DMS 273 treated with DMSO at 0.1 percent for 48 hours (cell line): ENCODE results near the gene ARHGEF10L.

Experiments
- DNase-seq: peaks from one replicate; lab custom pipeline; 2025; lab: John Stamatoyannopoulos, UW

ARHGEF10L gene

DNA sequence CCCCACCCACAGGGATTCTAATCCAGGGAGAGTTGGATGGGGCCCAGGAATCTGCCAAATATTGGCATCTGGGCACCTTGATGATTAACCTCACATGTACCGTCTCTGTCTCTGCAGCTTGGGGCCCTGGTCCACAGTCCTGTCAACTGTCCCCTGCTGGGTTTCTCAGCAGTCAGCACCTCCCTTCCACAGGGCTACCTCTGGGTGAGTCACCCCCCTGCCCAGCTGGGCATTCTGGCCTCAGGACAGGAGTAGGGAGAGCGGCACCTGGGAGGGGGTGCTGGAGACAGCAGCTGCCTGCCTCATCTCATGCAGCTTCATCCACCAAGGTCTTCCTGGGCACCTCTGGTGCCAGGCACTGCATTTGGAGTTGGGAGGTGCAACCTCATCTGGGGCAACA is 115.0 kb downstream of the ARHGEF10L start:
- DNase-seq = no peak

DNA sequence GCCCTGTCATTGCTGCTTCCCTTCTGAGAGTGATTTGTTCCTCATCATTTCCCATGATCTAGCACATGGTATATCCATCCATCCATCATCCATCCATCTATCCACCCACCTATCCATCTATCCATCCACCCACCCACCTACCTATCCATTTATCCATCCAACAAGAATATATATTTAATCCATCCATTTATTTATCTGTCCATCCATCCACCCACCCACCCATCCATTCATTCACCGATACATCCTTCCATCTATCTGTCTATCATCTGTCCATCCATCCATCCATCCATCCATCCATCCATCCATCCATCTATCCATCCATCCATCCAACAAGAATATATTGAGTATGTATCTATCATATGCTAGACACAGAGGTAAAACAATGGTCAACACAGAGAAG is 115.7 kb downstream of the ARHGEF10L start:
- no peak for DNase-seq

DNA sequence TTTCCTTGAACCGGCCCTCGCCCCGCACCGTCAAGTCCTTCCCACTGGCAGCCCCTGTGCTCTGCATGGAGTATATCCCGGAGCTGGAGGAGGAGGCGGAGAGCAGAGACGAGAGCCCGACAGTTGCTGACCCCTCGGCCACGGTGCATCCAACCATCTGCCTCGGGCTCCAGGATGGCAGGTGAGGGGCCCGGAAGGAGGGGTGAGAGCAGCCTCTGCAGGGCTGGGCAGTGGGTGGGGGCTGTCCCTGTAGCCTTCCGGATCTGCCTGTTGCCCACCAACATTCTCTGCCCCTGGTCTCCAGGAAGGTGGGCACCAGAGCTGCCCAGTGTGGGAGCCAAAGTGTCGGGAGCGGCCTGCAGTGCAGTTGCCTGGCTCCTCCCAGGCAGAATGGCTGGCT is 116.4 kb downstream of the ARHGEF10L start:
- no peak for DNase-seq

DNA sequence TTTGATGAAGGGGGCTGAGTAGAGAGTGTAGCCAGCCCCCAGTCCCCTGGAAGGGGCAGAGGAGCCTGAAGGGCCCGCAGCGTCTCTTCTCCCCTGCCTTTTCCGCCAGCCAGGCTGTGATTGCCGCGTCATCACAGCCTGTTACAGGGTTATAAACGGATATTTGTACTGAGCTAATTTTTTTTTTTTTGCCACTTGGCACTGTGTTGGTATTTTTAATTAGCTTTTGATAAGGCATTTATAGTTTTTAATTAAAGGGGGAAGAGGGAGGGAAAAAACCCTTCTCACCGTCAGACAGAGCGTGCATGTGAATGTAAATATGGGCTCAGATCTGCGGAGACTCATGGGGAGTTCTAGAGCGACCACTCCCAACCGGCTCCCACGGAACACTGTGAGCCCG is 117.9 kb downstream of the ARHGEF10L start:
- no peak for DNase-seq

DNA sequence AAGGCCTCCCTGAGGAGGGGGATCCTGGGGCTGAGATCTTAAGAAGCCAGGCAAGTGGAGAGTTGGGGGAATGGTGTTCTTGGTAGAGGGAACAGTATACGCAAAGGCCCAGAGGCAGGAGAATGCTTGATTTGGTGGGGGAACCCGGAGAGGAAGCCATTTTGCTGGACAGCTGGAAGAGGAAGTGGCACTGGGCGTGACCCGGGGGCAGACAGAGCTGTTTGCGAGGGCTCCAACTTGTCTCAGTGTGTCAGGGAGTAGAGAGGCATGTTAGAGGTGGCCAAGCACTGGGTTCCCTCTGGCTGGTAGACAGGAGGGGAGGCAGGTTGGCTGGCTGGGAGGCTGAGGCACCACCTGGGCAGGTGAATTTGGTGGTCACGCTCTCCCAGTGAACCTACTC is 119.3 kb downstream of the ARHGEF10L start:
- DNase-seq = no peak

DNA sequence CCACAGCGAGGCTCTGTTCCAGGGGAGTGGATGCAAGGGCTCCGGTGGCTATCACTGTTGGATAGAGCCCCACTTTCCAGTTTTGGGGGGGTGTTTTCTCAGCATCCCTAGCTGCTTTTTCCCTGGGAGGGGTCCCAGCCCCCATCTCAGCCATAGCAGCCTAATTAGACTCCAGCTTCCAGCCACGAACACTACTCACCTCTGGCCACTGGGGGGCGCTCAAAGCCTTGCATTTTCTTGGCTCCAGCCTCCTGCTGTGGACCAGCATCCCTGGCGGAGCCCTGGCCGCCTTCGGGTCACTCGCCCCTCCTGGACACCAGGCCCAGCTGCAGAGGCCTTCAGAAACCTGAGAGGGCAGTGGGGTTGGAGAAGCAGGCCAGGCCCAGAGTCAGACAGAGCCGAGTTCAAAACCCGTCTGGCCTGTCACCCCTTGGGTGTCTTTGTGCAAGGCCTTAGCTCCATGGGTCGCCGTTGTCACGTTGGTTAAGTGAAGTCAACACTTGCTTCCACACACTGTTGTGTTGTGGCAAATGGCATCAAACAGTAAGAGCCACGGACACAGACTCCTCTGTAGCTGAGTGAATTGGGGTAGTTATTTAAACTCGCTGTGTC is 122.2 kb downstream of the ARHGEF10L start:
- DNase-seq = no peak

DNA sequence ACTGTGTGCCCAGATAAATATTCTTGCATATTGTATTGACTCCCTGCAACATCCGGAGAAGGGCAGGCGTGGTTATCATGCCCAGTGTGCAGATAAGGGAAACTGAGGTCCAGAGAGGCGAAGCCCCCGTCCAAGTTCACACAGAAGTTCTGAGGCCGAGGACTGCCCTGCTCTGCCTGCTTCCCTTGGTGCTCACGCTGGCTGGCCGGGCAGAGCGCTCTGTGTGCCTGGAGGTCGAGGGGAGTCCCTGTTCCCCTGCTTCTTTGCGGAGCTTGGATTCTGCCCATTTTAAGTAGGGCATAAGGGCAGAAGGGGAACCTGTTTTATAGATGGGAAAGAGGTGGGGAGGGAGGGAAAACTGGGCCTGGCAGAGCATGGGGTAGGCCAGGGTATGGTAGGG is 122.8 kb downstream of the ARHGEF10L start:
- DNase-seq = no peak

DNA sequence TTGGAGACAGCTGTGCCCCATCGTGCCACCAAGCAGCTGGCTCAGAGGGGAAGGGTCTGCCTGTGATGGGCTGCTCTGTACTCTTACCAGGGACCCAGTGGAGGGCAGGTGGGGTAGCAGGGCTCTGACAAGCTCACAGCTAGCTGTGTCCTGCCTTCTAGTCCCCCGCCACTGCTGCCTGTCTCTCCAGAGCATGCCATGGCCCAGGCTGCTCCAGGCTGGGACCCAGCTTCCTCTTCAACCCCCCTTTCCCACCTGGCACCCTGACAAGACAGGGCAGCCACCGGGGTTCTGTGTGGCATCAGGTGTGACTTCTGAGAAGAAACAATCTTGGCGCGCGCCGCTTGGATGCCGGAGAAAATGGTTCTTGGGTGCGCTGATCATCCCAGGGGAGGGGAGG is 123.3 kb downstream of the ARHGEF10L start:
- DNase-seq = no peak

DNA sequence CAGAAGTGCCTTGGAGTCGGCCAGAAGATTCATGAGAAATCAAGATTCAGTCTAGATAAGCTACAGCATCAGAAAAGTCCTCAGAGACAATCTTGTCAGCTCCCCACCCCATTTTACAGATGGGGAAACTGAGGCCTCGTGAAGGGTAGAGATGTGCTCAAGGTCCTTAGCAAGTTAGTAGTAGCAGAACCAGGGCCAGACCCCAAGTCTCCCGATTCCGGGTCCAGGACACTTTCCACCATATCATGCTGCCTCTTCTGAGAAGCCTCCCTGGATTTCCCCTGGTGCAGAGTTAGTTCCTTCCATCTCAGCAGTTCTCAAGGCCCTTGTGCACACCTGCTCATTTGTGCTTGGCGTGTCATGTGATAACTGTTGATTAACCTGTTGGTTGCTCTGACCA is 124.1 kb downstream of the ARHGEF10L start:
- DNase-seq = no peak

DNA sequence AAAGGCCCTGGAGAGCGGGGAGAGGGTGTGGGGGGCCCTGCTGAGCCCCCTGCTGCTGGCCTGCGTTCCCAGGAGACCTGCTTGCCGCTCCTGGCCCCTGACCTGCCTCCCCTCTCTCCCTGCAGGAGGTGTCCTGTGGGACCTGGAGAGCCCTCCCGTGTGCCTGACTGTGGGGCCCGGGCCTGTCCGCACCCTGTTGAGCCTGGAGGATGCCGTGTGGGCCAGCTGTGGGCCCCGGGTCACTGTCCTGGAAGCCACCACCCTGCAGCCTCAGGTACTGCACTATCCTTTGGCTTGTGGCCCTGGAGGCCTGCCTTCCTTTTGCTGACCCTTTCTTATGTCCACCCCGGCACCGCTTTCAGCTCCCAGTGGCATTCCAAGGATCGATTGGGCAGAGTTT is 124.8 kb downstream of the ARHGEF10L start:
- no peak for DNase-seq

DNA sequence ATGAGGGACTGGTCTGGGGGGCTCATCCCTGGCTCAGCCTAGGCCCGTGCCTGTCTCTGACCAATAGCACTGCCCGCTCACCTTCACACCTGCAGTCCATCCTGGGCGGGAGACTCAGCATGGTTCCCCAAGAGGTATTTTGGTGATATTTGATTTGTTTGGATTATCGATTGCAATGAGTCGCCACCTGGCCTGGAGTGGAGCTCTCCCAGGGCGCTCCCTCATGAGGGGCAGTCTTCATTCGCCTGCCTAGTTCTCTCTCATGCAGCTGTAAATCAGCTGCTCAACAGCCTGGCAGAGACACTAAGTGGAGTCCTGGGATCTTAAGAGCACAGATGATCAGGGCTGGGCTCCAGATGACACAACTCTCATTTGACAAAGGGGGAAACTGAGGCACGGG is 125.6 kb downstream of the ARHGEF10L start:
- DNase-seq = no peak

DNA sequence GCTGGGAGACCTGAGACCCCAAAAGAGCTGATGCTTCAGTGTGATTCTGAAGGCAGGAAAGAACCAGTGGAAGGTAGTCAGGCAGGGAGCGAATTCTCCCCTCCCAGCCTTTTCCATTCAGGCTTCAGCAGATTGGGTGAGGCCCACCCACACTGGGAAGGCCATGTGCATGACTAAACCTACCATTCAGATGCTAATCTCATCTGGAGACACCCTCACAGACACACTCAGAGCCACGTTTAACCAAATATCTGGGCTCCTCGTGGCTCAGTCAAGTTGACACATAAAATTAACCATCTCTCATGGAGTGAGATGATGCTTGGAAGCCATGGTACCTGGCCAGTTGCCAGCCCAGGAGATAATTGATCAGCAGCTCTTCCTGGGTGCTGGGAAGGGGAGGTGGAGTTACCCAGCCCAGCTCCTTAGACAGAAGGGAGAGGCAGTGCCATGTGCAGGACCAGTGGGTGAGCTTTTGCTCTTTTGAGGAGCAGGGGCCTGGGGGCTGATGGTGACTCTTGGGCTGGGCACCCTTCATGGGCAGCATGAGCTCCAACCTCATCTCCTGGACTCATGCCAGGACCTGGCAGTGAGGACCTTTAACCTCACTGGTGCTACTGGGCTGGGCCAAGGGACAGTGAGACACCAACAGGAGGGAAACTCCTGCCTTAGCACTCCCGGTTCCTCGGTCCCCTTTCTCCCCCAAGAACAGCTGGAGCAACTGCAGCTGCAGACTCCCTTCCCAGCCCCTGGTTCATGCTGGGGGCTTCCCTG is 126.6 kb downstream of the ARHGEF10L start:
- DNase-seq = no peak

DNA sequence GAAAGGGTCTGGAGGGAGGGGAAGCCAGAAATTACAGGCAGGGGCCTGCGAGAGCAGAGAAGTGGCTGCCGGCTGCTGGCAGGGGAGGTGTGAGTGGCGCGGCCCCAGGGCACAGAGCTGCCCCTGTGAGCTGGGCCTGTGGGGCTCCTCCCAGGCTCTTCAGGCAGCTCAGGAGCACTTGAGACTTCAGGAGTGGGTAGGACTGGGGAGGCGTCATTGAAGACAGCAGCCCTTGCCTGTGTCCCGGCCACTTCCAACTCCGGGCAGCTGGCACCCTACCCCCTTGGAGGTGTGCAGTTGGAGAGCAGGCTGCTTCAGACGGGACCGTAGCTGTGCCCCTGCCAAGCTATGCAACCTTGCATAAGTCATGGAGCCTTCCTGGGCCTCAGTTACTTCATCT is 128.1 kb downstream of the ARHGEF10L start:
- no peak for DNase-seq

DNA sequence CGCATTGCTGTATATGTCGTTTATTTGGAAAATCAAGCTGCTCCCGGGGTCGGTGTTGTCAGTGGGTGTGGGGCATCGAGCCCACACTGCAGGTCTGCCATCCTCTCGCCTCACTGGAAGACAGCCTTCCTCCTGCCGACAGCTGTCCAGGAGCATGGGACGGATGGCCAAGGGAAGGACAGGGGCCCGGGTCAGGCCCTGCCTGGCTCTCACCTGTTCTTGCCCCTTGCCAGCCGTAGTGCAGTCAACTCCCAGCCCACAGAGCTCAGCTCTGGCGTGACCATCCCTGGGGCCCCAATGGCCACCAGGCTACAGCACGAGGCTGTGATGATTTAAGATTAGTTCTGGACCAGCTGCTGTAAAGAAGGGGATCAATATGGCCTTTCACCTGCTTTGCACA is 128.7 kb downstream of the ARHGEF10L start:
- DNase-seq = no peak

DNA sequence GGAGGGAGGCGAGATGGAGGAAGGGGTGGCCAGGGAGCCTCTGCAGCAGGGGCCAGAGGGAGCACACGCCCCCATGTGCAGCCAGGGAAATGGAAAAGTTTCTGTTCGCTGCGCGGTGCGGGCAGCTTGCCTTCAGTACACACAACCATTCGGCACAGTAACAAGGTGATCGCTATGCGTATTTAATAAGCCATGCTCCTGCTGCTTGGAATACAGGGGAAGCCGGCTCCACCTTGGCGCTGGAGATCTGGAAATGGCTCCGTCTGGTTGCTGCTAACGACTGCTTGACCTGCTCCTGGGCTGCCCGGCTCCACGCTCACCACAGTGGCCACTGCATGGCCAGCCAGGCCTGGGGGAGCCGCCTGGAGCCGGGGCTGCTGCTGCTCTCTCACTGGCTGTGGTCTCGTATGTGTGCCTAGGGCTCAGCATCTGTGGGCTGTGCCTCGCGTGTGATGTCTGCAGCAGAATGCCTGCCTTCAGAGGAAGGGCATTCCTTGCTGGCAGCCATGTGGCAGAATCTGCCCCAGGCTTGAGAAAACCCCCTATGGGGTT is 129.2 kb downstream of the ARHGEF10L start:
- DNase-seq = no peak

DNA sequence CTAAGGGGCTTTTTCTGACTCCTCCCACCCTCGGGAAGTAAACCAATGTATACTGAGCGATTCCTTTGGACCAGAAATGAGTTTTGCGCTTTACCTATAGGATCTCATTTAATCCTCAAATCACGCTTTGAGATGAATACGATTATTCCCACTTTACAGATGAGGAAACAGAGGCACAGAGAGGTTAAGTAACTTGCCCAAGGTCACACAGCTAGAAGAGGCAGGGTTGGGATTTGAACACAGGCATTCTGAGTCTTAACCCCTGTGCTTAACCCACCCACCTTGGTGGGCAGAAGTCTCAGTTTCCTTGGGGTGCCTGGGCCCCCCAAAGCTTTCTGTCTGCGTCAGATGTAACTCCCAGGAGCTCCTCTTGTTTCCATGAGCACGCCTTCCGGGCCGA is 129.8 kb downstream of the ARHGEF10L start:
- no peak for DNase-seq

DNA sequence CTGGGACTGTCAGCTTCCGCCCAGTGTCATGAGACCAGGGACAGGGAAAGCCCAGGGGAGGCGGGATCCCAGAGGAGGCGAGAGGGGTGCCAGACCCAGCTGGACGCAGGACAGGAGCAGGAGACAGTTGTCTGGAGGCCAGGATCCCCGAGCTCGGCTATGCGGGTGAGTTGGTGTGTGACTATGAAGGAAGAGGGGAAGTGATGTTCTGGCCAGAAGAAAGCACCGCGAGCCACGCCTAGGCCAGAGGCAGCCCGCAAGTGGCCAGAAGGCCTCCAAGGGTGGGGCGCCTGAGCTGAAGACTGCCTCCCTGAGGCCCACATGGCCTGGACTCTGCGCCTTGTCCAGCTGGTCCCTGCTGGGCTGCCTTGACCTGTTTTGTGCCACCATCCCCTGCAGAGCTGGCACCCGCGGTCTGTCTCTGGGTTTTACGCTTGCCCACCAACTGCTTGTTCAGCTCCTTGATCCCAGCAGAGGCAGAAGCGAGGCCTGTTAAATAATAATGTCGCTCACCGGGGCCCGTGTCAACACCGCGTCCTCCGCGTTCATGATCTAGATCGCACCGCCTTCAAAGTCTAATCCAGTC is 130.5 kb downstream of the ARHGEF10L start:
- DNase-seq = no peak

DNA sequence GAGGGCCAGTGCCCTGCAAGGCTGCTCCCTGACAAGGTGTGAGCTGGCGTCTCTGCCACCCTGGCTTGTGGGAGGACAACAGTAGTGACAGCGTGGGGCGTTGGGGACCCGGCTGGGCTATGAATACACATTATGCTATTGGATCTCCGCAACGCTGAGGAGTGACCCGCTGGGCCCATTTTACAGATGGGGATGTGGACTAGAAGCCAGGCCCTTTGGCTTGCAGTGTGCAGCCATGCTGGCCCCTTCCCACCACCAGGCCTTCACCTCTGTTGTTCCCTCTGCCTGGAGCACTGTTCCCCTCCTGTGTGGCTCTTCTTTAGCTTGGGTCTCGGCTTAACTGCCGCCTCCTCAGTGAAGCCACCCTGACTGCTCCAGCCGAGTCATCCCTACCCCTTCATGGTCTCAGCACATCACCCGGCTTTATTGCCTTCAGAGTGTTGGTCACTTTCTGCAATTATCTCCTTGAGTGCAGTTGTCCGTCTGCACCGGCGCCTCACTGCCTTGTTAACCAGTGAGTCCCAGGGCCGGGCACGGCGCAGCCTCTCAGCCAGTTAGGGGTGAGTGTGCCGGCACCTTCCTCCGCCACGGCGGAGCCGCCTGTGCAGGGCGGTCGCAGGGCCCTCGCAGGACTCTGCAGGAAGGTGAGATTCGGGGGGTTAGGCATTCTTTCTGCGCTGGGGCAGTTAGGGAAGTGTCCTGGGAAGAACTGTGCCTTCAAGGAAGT is 131.3 kb downstream of the ARHGEF10L start:
- no peak for DNase-seq

DNA sequence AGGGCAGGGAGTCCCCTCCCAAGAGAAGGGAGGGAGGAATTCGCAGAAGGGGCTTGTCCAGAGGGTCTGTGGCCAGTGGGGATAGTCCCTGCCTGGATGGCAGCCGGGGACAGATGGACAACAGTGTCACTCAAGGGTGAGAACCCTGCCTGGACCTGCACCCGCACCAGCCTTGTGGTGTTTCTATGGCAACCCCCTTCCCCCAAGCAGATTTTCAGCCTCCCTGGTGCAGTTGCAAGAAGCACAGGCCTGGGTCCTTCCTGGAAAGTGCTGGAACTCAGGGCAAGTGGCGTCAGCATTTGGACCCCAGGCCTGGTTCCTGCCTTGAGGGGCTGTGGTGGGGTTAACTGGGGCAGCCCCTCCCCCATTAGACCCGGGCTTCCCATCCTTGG is 131.8 kb downstream of the ARHGEF10L start:
- peak; percentile 7 for DNase-seq

DNA sequence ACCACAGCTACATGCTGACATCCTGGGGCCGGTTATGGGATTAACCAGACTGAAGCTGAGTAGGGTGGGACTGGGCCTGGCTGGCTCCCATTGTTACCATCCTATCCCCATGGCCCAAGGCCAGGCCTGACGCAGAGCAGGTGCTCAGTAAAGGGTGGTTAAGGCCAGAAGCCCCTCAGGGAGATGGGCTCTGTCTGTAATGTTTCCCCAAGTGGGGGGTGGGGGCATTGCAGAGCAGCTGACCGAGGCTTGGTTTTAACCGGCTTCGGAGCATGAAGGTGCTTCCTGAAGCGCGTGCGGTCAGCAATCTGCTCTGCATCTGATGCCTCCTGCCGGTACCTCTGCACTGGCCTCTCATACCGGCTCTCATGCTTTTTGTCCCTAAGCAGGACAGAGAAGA is 132.2 kb downstream of the ARHGEF10L start:
- DNase-seq = no peak

DNA sequence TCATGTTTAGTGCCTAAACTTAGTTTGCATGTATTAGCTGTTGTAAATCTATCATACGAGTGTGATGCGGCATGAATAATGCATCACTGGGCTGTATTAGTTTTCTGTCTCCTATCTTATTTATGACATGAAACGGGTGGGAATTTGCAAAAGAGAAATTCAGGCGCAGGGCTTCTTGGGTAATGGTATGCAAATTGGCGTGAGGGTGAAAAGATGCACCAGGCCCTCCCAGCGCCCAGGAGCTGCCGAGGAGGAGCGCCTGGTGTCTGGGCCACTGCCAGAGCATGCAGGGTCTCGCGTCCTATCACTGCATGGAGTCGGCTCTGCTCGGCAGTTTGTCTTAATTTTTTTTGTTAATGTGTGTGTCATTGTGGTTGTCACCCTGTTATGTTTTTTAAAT is 132.7 kb downstream of the ARHGEF10L start:
- DNase-seq = no peak

DNA sequence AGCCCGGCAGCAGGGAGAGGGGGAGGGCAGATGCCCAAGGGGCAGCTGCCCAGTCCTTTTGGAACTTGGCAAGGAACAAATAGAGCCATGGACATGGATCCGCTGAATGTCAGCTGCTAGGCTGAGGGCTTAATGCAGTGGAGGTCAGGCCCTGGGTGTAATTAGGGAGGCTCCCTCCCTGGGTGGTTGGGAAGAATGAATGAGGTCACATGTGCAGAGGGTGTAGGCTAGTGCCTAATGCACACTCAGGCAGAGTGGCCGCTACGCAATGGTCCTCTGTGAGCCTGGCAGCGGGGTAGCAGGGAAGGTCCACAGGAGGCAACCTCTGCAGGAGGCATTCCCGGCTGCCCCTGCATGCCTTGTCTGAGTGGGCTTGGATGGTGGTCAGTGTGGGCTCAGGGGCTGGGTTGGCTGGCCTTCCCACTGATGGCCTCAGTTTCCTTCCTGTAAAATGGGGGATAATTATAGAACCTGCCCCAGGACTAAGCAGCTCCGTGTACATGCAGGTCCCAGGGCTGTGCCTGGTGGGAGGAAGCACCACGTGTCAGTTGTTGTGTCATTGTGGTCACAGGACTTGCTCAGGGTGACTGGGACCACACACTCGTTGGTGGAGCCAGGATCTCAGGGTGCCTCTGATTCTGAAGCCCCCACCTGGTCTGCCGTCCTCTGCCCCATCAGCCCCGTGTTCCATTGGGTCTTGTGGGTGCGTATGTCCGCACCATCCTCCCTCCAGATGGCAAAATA is 134.0 kb downstream of the ARHGEF10L start:
- no peak for DNase-seq
